CD4-positive, CD25-positive, alpha-beta regulatory T cell (primary cell): ENCODE measurements around the gene SEMA5B. TPM values are rescaled to one million over a fixed set of nuclear protein-coding genes. Genes with fewer than 3 reads are reported as not detected.

Experiments used
- ATAC-seq, 2 donors: fragments of 150-1000 bp; cut with Tn5 transposase; one replicate each; pipeline ENCODE4 v1.10.0; 2021; ENCODE audit warnings: low read depth in 2 of 2, moderate number of reproducible peaks in 2 of 2, moderate library complexity in 1 of 2
- DNase-seq, 3 donors: peaks; one replicate each; pipeline versions ENCODE4 v3.0.0 to v3.0.0-alpha.2; 2012 to 2022; ENCODE audit warnings: mixed read lengths in 1 of 3
- H3K27ac ChIP-seq: one replicate; pipeline ENCODE4 v1.7.0; 2013; ENCODE audit warnings: mild to moderate bottlenecking, low read length; ENCODE audit not compliant: insufficient read depth, poor library complexity, severe bottlenecking
- H3K27me3 ChIP-seq: one replicate; pipeline ENCODE4 v1.7.0; 2013; ENCODE audit warnings: low read length; ENCODE audit not compliant: control insufficient read depth, insufficient read depth
- H3K36me3 ChIP-seq: one replicate; pipeline ENCODE4 v1.7.0; 2013; ENCODE audit warnings: mild to moderate bottlenecking, low read length, moderate library complexity; ENCODE audit not compliant: control insufficient read depth, insufficient read depth
- H3K4me1 ChIP-seq: 2 replicates; pipeline ENCODE4 v1.7.0; 2013; ENCODE audit warnings: mild to moderate bottlenecking, low read length; ENCODE audit not compliant: insufficient read depth, control insufficient read depth, poor library complexity, severe bottlenecking
- H3K4me3 ChIP-seq: one replicate; pipeline ENCODE4 v1.7.0; 2013; ENCODE audit warnings: low read depth, mild to moderate bottlenecking, low read length, moderate library complexity
- H3K9me3 ChIP-seq, 2 experiments: 1 replicate in 1 of 2; 2 replicates in 1 of 2; pipeline ENCODE4 v1.7.0; 2013; ENCODE audit warnings: low read length in 2 of 2, mild to moderate bottlenecking in 1 of 2, moderate library complexity in 1 of 2; ENCODE audit not compliant: control insufficient read depth in 2 of 2
- H3K27ac Mint-ChIP-seq, 3 donors: one replicate each; pipeline ENCODE4 v1.8.0; 2020 to 2022; ENCODE audit warnings: mild to moderate bottlenecking in 3 of 3, mixed read lengths in 3 of 3, moderate library complexity in 2 of 3
- H3K27me3 Mint-ChIP-seq: one replicate; pipeline ENCODE4 v1.8.0; 2022; ENCODE audit warnings: mild to moderate bottlenecking, mixed read lengths
- H3K36me3 Mint-ChIP-seq: one replicate; pipeline ENCODE4 v1.8.0; 2020; ENCODE audit warnings: mixed read lengths
- H3K4me1 Mint-ChIP-seq, 4 donors: one replicate each; pipeline ENCODE4 v1.8.0; 2020 to 2022; ENCODE audit warnings: mixed read lengths in 4 of 4, mild to moderate bottlenecking in 1 of 4
- H3K4me3 Mint-ChIP-seq, 4 donors: one replicate each; pipeline ENCODE4 v1.8.0; 2020 to 2022; ENCODE audit warnings: mild to moderate bottlenecking in 4 of 4, mixed read lengths in 4 of 4, moderate library complexity in 3 of 4
- H3K9me3 Mint-ChIP-seq, 7 donors: one replicate each; pipeline ENCODE4 v1.8.0; 2020 to 2022; ENCODE audit warnings: mixed read lengths in 7 of 7, mild to moderate bottlenecking in 3 of 7, moderate library complexity in 2 of 7
- polyA plus RNA-seq, 4 donors: library from polyadenylated mRNA; unstranded; fragments of 300-500 nt; fragmentation: Illumina TruSeq; gene quantifications; one replicate each; pipeline ENCODE4 v1.2.3, GENCODE V29; 2021
- total RNA-seq: library from RNA; stranded (reverse); gene quantifications from one replicate; pipeline ENCODE4 v1.2.3, GENCODE V29; 2022

Gene SEMA5B
- total and polyA plus RNA-seq, 5 donors from 2014 or later: 0.50 TPM; not detected in 4

DNA sequence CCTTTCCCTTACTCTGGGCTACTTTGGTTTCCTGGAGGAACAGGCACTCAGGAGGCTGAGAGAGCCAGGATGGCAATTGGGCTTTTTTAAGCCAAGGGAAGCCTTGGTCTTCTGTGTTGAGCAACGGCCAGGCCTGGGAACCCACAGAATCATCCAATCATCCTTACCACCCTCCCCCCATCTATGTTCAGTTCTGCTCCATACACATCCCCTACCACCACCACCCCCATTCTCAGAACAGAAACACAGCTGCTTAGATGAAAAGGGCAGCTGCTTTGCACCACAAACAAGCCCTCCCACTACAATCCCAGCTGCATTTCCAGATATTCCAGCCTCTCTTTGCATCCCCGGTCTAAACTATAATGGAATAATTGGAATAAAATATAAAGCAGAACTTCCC is 21.0 kb downstream of the SEMA5B start:
- DNase-seq (no peak), ATAC-seq (no peak)
- Histone ChIP-seq H3K27ac (no peak overlapping the region), H3K27me3 (peaks cover 10% of the 10 kb centered on the region), H3K4me1 (no peaks in the 10 kb centered on the region), H3K4me3 (no peak overlapping the region), H3K9me3 (no peaks in the 10 kb centered on the region), H3K36me3 (no peaks in the 10 kb centered on the region)
- peaks cover 44% of the 10 kb centered on the region for H3K27me3 Mint-ChIP-seq
- peaks cover 0 to 1% (median 0%) of the 10 kb centered on the region in 7 donors for H3K9me3 Mint-ChIP-seq
- H3K27ac Mint-ChIP-seq: no peak overlapping the region
- no peak overlapping the region for H3K4me3 Mint-ChIP-seq
- H3K36me3 Mint-ChIP-seq: no peaks in the 10 kb centered on the region
- no peaks in the 10 kb centered on the region for H3K4me1 Mint-ChIP-seq

DNA sequence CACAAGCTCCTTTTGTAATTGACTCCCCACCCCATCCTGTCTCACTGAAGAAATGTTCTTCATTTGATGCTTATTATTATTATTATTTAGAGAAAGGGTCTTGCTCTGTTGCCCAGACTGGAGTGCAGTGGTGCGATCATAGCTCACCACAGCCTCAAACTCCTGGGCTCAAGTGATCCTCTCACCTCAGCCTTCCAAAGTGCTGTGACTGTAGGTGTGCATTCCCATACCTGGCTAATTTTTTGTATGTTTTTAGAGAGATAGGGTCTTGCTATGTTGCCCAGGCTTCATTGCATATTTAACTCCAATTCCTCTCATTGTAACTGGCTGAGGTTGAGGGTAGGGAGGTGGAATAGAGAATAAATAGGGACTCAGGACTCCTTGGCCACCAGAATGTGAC is 22.3 kb downstream of the SEMA5B start:
- no peak overlapping the region for H3K27ac ChIP-seq
- Mint-ChIP-seq H3K4me3 (no peak overlapping the region), H3K9me3 (peaks cover 0 to 1% (median 0%) of the 10 kb centered on the region in 7 donors), H3K27me3 (peaks cover 53% of the 10 kb centered on the region), H3K4me1 (no peaks in the 10 kb centered on the region), H3K27ac (peak overlapping the region in 1 of 3 donors; percentile 63), H3K36me3 (no peaks in the 10 kb centered on the region)
- H3K36me3 ChIP-seq: no peaks in the 10 kb centered on the region
- H3K27me3 ChIP-seq: peaks cover 10% of the 10 kb centered on the region
- ATAC-seq: no peak
- no peaks in the 10 kb centered on the region for H3K4me1 ChIP-seq
- H3K9me3 ChIP-seq: no peaks in the 10 kb centered on the region
- no peak overlapping the region for H3K4me3 ChIP-seq
- no peak for DNase-seq

DNA sequence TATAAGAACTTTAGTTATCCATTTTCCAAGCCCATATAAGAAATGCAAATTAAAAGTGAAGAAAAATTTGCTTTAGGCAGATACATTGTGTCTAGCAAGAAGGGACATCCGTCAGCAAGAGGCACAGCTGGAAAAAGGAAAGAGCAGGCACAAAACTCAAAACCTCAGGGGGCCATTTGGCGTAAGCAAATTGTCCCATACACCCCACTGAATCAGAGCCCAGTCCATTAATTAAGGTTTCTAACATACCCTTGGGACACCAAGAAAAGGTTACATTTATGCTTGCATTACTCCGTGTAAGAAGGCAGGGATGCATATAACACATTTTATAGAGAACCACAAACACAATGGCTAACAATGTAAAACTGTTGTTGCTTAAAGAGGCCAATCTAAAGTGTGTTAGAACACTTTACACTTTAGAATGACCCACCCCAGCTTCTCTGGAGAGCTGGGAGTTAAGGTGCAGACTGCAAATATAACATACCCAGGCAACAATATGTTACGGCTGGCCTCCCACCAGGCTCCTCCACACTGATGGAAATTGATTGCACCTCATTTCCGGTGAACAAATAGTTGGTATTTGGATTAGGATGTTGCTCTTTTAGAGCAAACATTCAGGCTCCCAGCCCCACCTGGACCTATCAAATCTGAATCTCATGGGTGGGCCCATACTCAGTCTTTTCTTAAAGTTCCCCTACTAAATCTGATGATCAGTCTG is 23.2 kb downstream of the SEMA5B start:
- Histone ChIP-seq H3K9me3 (no peaks in the 10 kb centered on the region), H3K4me3 (no peak overlapping the region), H3K27me3 (peaks cover 8% of the 10 kb centered on the region), H3K27ac (no peak overlapping the region), H3K4me1 (no peaks in the 10 kb centered on the region), H3K36me3 (no peaks in the 10 kb centered on the region)
- H3K27ac Mint-ChIP-seq: no peak overlapping the region
- H3K9me3 Mint-ChIP-seq: peaks cover 0 to 1% (median 0%) of the 10 kb centered on the region in 7 donors
- DNase-seq: no peak
- no peaks in the 10 kb centered on the region for H3K4me1 Mint-ChIP-seq
- no peak overlapping the region for H3K4me3 Mint-ChIP-seq
- peaks cover 50% of the 10 kb centered on the region for H3K27me3 Mint-ChIP-seq
- no peak for ATAC-seq
- no peaks in the 10 kb centered on the region for H3K36me3 Mint-ChIP-seq

DNA sequence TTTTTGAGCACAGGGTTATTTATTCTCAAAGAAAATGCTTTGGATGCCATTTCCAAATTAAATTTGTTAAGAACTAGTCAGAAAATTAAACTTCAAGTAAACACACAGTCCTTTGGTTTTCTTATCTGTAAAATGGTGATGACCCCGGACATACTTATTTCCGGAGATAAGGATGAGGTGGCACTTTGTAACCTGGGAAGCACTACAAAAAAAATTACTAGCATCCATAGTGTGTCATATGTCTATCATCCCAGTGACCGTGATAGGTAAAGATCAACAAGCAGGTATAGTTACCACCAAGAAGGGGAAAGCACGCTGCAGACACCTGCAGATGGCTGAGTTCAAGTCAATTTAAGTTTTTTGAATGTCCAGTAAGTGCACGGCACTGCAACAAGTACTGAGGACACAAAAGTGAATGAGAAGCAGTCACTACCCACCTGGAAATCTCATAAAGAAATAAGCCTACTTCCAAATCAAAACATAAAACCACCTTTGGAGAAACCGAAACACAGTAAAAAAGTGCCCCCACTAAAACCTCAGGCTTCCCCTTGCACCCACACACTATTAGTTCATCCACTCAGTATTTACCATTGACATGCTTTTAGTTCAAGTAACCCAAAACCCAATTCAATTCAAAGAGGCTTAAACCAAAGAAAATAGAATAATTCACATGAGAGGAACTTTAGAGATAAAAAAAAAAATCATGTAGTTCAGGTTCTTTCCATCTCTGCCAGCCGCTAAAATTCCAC is 24.6 kb downstream of the SEMA5B start:
- Histone ChIP-seq H3K4me1 (no peaks in the 10 kb centered on the region), H3K36me3 (no peaks in the 10 kb centered on the region), H3K27ac (no peak overlapping the region), H3K9me3 (no peaks in the 10 kb centered on the region), H3K4me3 (no peak overlapping the region), H3K27me3 (peaks cover 5% of the 10 kb centered on the region)
- DNase-seq (no peak), ATAC-seq (no peak)
- H3K27me3 Mint-ChIP-seq: peaks cover 47% of the 10 kb centered on the region
- H3K27ac Mint-ChIP-seq: no peak overlapping the region
- H3K36me3 Mint-ChIP-seq: no peaks in the 10 kb centered on the region
- H3K4me1 Mint-ChIP-seq: no peaks in the 10 kb centered on the region
- H3K9me3 Mint-ChIP-seq: peaks cover 0 to 1% (median 0%) of the 10 kb centered on the region in 7 donors
- no peak overlapping the region for H3K4me3 Mint-ChIP-seq

DNA sequence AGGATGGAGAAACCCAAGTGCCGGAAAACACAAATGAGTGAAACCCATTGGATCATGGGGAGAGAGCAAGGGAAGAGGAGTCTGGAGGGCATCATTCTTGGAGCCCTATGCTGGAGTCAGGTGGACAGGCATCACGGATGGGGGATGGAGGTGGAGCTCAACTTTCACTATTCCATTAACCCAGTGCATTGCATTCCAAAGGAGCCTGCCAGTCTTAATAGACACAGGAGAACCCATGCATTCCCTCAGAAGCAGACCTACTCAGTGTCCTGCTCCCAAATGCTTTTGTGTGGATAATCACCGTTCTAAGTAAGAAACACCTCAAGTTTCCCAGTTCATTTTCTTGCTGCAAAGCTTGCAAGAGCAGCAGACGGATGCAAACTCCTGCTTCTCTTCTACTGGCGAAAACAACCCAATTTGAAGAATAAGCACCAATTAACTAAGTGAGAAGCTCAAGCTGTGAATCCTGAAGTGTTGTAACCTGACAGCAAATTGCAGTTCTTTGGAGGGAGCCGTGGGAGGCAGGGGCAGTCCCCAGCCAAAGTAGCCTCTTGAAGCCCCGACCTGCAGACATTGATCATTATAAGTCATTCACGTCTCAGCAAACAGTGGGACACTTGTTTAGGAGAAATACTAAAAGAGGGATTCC is 25.3 kb downstream of the SEMA5B start:
- Mint-ChIP-seq H3K27me3 (peaks cover 45% of the 10 kb centered on the region), H3K36me3 (no peaks in the 10 kb centered on the region), H3K9me3 (peaks cover 0 to 2% (median 0%) of the 10 kb centered on the region in 7 donors), H3K4me1 (no peaks in the 10 kb centered on the region), H3K27ac (no peak overlapping the region), H3K4me3 (no peak overlapping the region)
- Histone ChIP-seq H3K27ac (no peak overlapping the region), H3K27me3 (peaks cover 5% of the 10 kb centered on the region), H3K4me1 (no peaks in the 10 kb centered on the region), H3K4me3 (no peak overlapping the region), H3K9me3 (no peaks in the 10 kb centered on the region), H3K36me3 (no peaks in the 10 kb centered on the region)
- ATAC-seq (no peak), DNase-seq (no peak)

DNA sequence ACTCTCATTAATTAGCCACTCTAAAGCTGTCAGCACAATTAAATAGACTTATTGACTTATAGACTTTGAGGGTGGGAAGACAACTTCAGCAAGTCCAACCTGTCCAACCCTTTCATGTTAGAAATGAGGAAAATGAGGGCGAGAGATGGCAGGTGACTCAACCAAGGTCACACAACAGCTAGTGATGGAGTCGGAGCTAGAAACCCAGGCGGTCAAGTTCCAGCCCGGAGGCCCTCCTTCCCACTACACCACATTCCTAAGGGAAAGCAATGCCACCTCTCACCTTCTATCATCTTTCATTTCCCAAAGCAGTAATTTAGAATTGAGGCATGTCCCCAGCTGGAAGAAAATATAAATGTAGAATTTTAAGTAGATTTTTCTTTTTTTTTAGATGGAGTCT is 28.7 kb downstream of the SEMA5B start:
- Histone ChIP-seq H3K36me3 (no peaks in the 10 kb centered on the region), H3K4me3 (no peak overlapping the region), H3K4me1 (no peaks in the 10 kb centered on the region), H3K27me3 (peaks cover 5% of the 10 kb centered on the region), H3K9me3 (no peaks in the 10 kb centered on the region), H3K27ac (no peak overlapping the region)
- ATAC-seq: no peak
- H3K4me3 Mint-ChIP-seq: no peak overlapping the region
- no peak for DNase-seq
- peaks cover 0 to 2% (median 0%) of the 10 kb centered on the region in 7 donors for H3K9me3 Mint-ChIP-seq
- H3K36me3 Mint-ChIP-seq: no peaks in the 10 kb centered on the region
- H3K4me1 Mint-ChIP-seq: no peaks in the 10 kb centered on the region
- peaks cover 33% of the 10 kb centered on the region for H3K27me3 Mint-ChIP-seq
- H3K27ac Mint-ChIP-seq: no peak overlapping the region

DNA sequence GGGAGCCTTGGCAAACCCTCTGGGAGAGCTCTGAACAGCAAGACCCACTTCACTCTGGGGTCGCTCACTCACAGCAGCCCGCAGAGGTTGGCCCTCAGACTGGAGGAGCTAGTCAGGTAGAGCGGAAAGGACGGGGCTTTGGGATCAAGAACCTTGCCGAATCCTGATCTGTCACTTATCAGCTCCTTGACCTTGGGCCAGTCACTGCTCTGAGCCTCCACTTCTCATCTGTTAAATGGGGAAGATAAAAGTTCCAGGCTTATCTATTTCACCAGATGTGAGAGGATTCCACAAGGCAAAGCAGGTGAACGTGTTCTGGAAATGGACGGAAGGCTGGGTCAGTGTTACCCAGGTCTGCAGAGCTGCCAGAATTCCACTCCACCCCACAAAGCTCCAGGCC is 29.4 kb downstream of the SEMA5B start:
- H3K27ac Mint-ChIP-seq: no peak overlapping the region
- peaks cover 0 to 2% (median 0%) of the 10 kb centered on the region in 7 donors for H3K9me3 Mint-ChIP-seq

More for the DNA sequence above, 29.4 kb downstream of the SEMA5B start:
- Histone ChIP-seq H3K27ac (no peak overlapping the region), H3K4me1 (no peaks in the 10 kb centered on the region), H3K9me3 (no peaks in the 10 kb centered on the region), H3K27me3 (peaks cover 5% of the 10 kb centered on the region), H3K4me3 (no peak overlapping the region), H3K36me3 (no peaks in the 10 kb centered on the region)
- peaks cover 0 to 2% (median 0%) of the 10 kb centered on the region in 4 donors for H3K4me1 Mint-ChIP-seq
- H3K4me3 Mint-ChIP-seq: no peak overlapping the region
- H3K27me3 Mint-ChIP-seq: peaks cover 39% of the 10 kb centered on the region
- DNase-seq (no peak), ATAC-seq (no peak)
- H3K36me3 Mint-ChIP-seq: no peaks in the 10 kb centered on the region
